ENCODE results near the gene FOSB.

- TF ChIP-seq CTCF (IDR thresholded peaks at IDR 0.05) (no peak), SREBF2 (IDR thresholded peaks at IDR 0.05) (no peak), TP53 (CRISPR knock-in tag; IDR thresholded peaks at IDR 0.05) (no peak), REST (IDR thresholded peaks at IDR 0.05) (no peak), HES2 (IDR thresholded peaks at IDR 0.05) (no peak), MAZ (IDR thresholded peaks at IDR 0.05; ENCODE audit: borderline replicate concordance, low read depth, low read length) (no peak)
Observed at GRCh38 chr19:45450012-45450333, 17.8 kb upstream of the FOSB start.
